LHCN-M2 (cell line): ENCODE data around the gene DERL3. TPM values are rescaled to one million over a fixed set of nuclear protein-coding genes. Genes with fewer than 3 reads are reported as not detected.
"Not testable (repeated sequence)": the region's sequence is repeated elsewhere in the genome, so short reads cannot be mapped to it uniquely, and the experiment has no call there.

Source experiments
- DNase-seq: peaks from one replicate; pipeline ENCODE4 v3.0.0-alpha.2; 2012; ENCODE audit warnings: low read depth
- polyA plus RNA-seq: library from polyadenylated mRNA; unstranded; fragments of >200 nt; gene quantifications from one replicate; pipeline ENCODE4 v1.2.1, GENCODE V29; 2012; ENCODE audit warnings: missing spikeins
- total RNA-seq: library from RNA; depleted of rRNA; stranded (reverse); fragments of >200 nt; gene quantifications from 2 replicates; pipeline ENCODE4 v1.2.3, GENCODE V29; 2014; rRNA removed

DERL3 gene
- 0.23 TPM in 1 of 2 replicates, not detected in the other for total RNA-seq
- 0.68 TPM for polyA plus RNA-seq

DNA sequence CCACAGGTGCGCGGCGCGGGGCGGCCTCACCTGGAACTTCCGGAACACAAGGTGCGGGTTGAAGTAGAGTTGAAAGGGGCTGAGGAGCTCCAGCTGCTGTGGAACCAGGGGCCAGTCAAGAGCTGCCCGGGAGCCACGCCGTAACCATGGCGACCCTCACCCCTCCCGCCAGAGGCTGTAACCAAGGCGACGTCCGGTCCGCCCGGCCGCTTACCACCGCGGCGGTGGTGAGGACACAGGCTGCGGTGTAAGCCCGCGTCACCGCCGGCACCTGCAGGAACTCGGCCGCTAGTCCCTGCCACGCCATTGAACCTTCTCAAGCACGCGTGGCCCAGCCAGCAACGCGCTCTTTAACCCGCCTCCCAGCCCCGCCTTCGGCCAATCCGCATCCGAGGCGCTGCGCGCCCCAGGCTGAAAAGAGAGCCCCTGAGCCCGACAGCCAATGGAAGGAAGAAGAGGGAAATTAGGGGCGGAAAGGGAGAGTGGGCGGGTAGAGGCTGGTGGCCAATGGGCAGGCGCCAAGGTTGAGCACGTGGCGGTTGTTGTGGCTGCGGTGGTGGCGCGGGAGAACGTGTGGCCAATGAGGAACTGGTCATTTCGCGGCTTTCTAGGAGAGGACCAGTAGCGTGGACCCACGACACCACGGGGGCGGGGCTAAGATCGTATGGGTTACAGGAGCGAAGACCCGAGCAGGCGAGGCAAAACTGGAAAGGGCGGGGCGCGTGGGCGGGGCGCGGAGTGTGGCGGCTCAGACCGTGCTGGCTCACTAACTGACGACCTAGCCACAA, at the start of gene DERL3:
Gene DERL3 (minus strand): TSS at position 326 of the 788 bp plus-strand sequence. CDS start 19 bp downstream, at position 307.
- peak; percentile 83 for DNase-seq

DNA sequence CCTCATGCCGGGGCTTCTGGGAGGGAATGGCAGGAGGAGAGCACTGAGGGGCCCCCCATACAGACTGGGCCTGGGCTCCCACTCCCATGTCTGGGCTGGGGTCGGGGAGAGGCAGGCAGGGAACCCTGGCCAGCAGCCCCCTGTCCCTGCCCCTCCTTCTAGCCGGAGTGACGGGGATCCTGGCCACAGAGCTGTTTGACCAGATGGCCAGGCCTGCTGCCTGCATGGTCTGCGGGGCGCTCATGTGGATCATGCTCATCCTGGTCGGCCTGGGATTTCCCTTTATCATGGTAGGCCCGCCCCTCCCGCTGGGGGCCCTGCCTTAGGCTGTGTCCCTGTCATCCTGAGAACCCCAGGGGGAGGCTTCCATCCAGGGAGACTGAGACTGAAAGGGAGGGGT, 45.3 kb upstream of the DERL3 start:
- no peak for DNase-seq

DNA sequence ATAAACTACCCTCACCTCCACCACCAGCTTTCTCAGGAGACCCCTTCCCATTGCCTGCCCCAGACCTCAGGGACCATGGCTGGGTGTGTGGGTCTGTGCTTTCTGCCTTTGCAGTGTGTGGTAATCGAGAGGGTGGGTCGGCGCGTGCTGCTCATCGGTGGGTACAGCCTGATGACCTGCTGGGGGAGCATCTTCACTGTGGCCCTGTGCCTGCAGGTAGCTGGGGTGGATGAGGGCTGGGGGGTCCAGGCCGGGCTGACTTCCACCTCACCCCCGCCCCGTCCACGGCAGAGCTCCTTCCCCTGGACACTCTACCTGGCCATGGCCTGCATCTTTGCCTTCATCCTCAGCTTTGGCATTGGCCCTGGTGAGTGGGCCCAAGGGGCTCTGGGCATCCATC, 44.9 kb upstream of the DERL3 start:
- DNase-seq, result no peak

DNA sequence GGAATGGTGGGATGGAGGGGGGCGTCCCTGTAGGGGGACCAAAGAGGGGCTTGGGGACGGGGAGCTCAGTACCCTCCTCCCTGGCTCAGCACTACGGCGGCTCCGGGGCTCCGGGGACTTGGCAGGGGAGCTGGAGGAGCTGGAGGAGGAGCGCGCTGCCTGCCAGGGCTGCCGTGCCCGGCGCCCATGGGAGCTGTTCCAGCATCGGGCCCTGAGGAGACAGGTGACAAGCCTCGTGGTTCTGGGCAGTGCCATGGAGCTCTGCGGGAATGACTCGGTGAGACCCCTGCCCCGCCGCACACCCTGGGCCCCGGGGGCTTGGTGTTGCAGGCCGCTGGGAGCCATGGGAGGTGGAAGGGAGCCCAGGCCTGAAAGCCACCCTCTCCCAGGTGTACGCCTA, 43.6 kb upstream of the DERL3 start:
- DNase-seq, result no peak

DNA sequence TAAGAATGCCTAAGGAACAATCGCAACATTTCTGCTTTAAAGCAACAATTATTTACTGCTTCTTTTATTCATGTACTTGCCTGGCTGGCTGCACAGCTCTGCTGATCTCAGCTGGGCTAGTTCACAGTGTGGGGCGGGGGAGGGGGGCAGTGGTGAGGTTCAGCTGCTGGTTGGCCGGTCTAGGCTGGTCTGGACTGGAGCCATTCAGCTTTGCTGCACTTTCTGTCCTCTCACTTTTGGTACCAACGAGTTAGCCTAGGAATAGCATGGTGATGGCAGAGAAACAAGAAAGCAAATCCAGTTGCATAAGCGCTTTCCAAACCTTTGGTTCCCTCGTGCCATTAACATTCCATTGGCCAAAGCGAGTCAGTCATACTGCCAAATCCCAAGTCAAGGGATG, 39.4 kb upstream of the DERL3 start:
- DNase-seq, result no peak

DNA sequence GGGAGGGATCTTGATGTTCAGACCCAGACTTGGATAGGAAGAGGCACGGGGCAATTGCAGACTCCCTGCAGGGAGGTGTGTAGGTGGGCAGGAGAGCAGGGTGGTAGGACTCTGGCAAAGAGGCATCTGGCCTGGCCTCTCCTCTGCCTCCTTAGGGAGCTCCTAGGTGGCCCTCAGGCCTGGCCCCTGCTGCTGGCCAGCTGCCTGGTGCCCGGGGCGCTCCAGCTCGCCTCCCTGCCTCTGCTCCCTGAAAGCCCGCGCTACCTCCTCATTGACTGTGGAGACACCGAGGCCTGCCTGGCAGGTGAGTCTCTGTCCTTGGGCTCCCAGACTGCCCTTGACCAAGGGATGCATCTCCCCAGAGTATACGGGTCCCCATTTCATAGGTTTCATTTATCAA, 38.8 kb upstream of the DERL3 start:
- DNase-seq, result no peak

DNA sequence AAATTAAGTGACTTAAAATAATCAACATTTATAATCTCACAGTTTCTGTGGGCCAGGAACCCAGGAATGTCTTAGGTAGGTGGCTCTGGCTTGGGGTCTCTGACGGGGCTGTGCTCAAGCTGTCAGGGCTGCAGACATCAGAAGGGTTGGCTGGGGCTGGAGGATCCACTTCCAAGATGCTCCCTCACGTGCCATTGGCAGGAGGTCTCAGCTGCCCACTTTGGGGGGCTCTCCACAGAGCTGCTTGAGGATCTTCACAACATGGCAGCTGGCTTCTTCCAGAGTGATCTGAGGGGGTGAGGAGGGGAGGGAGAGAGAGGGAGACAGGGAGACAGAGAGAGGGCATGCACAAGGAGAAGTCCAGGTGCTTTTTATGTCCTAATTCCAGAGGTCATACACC, 37.0 kb upstream of the DERL3 start:
- no peak for DNase-seq

DNA sequence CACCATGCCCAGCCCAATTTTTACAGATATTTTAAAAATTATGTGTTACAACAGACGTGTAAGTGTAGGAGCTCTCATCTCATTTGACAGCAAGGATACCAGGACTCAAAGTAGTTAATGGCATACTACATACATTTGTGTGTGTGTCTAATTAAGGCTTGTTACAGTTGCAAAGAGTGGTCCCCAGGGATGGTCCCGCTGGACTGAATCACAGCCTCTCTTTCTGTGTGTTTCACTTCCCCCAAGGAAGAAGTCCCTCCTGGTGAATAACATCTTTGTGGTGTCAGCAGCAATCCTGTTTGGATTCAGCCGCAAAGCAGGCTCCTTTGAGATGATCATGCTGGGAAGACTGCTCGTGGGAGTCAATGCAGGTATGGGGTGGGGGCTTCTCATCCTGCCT, 36.1 kb upstream of the DERL3 start:
- no peak for DNase-seq

DNA sequence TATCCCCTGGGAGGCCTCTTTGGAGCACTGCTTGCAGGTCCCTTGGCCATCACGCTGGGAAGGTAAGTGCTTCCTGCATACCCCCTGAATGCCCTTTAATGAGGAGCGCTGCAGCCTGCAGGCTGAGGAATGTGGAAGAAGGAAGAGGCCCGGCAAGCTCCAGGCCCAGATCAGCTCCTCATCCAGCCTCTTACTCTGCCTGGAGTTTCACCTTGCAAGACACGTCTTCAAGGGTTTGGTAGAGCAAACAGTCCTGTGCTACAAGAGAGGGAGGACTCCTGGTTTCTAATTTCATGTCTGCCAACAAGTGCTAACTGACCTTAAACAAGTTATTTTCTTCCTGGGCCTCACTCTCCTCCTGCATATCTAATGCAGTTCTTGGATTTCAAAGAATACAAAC, 29.8 kb upstream of the DERL3 start:
- DNase-seq, result no peak

DNA sequence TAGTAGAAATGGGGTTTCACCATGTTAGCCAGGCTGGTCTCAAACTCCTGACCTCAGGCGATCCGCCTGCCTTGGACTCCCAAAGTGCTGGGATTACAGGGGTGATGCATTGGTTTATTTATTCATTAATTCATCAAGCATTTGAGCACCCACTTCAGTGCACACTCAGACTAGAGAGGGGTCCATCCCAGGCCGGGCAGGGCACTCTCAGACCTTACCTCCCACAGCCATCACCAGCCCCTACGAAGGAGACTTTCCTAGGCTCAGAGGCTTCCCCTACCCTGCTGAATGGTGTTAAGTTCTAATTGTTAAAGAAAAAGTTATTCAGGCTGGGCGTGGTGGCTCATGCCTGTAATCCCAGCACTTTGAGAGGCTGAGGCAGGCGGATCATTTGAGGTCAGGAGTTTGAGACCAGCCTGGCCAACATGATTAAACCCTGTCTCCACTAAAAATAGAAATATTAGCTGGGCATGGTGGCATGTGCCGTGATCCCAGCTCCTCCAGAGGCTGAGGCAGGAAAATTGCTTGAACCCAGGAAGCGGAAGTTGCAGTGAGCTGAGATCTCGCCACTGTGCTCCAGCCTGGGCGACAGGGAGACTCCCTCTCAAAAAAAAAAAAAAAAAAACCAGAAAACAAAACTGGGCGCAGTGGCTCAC, 25.8 kb upstream of the DERL3 start:
- not testable (repeated sequence) for DNase-seq

DNA sequence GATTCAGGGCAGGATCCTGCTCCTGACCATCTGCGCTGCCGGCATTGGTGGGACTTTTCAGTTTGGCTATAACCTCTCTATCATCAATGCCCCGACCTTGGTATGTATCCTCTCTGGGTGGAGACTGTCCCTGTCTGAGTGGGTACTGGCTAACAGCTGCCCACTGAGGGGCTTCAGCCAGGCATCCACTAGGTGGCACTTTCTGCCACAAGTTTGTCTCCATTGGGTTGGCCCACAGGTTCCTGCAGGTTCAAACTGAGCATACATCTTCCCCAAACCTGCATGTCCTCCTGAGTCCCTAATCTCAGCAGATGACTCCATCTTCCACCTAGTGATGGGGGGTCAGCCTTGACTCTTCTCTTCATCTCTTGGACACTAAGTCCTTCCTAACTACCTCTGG, 23.3 kb upstream of the DERL3 start:
- peak; percentile 46 for DNase-seq

DNA sequence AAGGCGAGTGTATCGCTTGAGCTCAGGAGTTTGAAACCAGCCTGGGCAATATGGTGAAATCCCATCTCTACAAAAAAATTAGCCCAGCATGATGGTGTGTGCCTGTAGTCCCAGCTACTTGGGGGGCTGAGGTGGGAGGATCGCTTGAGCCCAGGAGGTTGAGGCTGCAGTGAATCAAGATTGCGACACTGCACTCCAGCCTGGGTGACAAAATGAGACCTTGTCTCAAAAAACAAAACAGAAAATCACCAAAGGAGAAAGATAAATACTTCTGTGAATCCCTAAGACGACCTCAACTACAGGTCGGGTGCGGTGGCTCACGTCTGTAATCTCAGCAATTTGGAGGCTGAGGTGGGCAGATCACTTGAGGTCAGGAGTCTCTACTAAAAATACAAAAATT, 21.4 kb upstream of the DERL3 start:
- DNase-seq, result not testable (repeated sequence)

DNA sequence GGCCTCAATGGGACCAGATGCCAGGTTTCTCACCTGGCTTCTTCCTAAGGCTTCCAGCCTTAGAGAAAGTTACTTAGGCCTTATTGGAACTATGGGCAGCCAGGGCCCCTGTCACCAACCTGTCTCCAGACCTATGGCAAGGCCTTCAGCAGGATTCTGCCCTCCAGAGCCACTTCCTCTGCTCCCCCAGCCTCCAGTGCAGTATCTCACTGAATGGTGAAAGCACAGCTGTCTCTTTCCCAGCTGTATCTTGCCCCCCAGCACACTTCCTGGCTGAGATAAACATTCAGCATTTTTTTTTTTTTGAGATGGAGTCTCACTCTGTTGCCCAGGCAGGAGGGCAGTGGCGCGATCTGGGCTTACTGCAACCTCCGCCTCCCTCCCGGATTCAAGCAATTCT, 20.4 kb upstream of the DERL3 start:
- DNase-seq, result no peak

DNA sequence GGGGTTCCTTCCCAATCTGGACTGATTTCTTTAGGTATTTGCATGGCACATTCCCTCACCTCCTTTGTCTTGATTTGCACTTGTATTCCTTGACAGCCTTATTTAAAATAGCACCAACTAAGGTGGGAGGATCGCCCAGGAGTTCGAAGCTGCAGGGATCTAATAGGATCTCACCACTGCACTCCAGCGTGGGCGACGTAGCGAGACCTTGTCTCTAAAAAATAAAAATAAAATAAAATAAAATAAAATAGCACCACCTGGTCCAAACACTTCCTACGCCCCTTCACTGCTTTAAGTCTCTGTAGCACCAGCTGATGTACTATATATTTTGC, 19.6 kb upstream of the DERL3 start:
- DNase-seq, result no peak

DNA sequence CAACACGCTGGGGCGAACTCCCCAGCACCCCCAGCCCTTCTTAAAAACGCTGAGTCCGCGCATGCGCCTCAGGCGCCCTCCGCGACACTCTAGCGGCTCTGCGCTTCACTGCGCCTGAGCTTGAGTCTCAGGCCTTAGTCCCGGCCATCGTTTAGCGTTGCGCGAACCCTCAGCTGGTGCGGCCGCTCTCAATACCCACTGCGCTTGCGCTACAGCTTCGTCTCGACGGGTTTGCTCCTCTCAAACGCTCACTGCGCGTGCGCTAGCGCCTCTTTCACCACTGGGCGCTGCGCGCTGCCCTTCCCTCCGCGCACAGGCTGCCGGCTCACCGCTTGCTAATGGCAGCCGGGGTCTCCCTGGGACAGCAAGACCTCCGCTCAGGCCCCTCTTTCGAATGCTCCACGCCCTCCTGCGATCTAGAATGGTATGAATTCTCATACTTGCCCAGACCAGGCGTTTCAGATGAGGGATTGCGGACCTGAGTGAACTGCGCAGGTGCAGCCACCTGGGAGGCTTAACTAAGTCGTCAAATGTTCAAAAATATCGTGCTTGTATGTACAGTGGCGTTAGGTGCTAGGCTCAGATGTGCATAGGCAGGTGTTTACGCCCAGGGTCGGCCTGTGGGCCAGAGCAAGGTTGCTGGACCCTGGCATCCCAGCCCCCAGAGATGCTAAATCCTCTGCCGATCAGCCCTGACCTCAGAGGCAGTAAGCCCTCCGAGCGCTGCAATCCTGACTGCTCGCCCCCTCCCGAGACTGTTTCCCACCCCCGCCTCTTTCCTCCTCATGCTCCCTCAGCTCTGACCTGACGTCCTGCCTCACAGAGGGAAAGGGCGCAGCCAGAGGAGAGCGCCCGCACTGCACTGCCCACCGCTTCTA, 19.0 kb upstream of the DERL3 start, which contains the start of gene SLC2A11:
Gene SLC2A11 (plus strand): TSS at position 270 of the 878 bp plus-strand sequence. CDS start 125 bp downstream, at position 395.
- peak; percentile 97 for DNase-seq

DNA sequence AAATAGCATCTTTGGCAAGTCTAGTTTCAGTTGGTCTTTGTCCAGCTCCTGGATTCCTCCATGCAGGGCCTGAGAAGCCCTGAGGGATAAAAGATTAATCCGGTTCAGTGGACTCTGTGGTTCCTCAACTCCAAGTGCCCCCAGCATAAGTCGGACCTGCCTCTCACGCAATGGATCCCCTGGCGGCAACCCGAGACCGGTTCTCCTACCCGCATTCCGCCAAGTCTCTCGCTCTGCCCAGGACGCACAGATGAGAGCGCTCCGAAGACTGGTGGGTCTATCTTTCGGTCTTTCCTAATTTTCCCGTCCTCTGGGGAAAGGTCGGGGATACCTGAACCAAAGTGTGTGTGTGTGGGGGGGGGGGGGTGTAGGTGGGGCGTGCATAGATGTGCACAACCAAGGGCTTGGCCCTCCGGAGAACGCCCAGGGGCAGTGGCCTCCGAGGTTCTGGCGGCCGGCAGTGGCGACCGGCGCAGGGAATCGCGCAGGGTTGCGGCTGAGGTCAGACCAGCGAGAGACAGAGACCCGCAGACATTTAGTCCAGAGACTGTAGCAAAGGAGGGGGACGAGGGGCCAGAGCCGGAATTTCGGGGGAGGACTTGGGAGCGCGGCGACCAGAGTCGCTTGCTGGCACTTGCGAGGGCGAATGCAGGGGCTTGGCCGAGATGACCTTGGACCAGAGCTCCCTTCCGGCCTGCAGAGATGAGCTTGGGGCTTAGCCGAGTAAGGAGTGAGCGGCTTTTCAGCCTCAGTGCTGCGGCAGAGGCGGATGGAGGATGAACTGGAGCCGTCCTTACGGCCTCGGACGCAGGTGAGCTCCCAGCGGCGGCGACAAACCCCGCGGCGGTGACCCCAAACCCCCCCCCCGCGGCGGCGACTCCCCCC, 18.2 kb upstream of the DERL3 start:
- peak; percentile 33 for DNase-seq

DNA sequence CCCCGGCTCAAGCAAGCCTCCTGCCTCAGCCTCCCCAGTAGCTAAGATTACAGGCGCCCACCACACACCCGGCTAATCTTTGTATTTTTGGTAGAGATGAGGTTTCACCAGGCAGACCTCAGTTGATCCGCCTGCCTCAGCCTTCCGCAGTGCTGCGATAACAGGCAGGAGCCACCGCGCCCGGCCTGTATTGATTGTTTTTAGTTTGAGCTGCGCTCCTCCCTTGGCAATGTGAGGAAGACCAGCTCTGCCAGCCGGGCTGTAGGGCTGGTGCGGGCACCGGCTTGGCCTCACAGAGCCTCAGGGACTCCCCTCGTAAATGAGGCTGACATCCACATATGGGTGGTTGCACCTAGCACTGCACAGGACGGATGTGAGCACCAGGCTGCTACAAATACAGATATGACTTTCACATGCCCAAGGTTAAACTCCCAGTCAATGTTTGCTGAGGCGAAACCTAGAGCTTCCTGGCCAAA, 11.4 kb upstream of the DERL3 start:
- no peak for DNase-seq

DNA sequence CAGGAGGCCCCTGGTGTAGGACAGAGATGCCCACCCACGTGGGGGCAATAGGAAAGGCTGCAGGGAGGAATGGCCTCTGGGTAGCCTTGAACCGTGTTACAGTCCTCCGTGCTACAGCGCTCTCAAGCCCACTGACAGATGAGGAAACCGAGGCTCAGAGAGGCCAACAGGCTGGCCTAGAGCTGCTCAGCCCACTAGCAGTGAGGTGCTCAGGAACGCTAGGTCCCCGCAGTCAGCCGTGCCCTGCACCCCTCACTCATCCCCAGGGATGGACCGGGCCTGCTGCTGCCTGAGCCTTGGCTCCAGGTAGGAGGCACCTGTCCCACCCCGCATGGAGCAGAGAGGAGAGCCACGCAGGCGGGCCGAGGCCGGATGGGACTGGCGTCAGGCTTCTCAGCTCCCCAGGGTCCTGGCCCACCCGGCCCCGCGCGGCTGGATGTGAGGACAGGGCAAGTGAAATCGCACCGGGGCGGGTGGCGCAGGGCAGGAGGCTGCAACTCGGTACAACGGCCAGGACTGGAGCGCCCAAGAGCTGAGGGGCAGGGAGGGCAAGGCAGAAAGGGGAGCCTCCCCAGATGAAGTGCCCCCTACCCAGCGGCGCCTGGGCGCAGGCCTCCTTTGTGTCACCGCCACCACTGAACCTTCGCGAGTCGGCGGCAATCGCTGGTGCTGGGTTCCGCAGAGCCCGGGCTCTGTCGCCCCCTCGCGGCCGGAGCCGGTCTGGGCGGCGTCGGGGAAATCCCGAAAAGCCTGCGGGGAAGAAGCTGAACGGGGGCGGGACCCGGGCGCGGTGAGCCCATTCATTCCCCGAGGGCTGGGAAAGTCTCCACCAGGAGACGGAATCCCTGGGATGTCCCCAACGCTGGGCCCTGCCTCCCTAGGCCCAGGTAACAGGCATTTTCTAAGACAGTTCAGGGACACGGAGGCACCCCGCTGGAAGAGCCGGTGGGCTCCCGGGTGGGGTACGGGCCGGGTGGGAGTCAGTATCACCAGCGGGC, 10.5 kb upstream of the DERL3 start:
- DNase-seq, result peak; percentile 61

DNA sequence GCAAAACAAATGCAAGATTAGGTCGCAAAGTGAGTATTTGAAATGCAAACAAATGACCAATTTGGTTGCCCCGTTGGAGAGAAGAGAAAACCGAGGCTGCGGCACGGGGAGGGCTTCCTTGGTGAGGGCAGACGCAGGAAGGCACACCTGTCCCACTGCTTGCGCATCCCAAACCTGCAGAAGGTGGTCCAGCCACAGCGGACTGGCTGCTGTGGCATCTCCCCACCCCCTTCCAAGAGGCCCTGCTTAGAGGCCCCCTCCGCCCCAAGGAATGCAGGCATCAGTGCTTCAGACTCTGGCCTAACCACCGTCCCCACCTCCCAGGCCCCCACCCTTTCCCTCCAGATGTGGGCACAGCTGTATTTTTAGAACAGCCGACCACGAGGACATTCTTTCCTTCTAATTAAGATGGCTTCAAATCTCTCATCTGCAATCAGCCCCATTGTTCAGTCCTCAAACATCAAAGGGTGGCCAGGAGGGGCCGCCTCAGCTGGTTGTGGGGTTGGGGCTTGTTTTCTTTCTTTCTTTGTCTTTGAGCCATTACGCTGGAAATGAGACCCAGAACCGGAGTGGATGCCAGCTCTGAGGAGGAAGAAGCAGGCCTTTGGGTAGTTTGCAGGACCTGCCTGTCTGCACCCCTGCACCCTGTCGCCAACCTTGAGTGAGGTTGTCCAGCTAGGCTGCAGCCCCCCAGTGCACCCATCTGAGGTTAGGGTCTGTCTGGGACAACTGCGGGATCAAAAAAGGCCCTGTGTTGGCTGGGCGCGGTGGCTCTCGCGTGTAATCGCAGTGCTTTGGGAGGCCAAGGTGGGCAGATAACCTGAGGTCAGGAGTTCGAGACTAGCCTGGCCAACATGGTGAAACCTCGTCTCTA, 9.4 kb upstream of the DERL3 start:
- no peak for DNase-seq
